Neural cell (in vitro differentiated cells): Measurements from ENCODE around the gene ZNF43. TPM values are rescaled to one million over a fixed set of nuclear protein-coding genes. Genes with fewer than 3 reads are reported as not detected.

Experiments used
- H2AFZ ChIP-seq: fragments of 200-600, 300-800 bp; sonication (generic), shearing (Covaris generic); 2 replicates; pipeline ENCODE4 v1.6.0; 2014; ENCODE audit warnings: low read depth, mild to moderate bottlenecking, antibody characterized with exemption, low read length, moderate library complexity
- H3F3A ChIP-seq: fragments of 200-600 bp; shearing (Covaris generic); 2 replicates; pipeline ENCODE4 v1.6.1; 2016; ENCODE audit warnings: mild to moderate bottlenecking, moderate library complexity, mixed read lengths, antibody characterized with exemption, low read length; ENCODE audit not compliant: insufficient read depth, poor library complexity, severe bottlenecking
- H3K27ac ChIP-seq: fragments of 200-600, 300-800 bp; sonication (generic), shearing (Covaris generic); 2 replicates; pipeline ENCODE4 v1.5.1; 2014; ENCODE audit warnings: mild to moderate bottlenecking, low read length, moderate library complexity
- H3K27me3 ChIP-seq: fragments of 300-800, 200-600 bp; sonication (generic), shearing (Covaris generic); 2 replicates; pipeline ENCODE4 v1.6.0; 2014; ENCODE audit warnings: mild to moderate bottlenecking, low read depth, low read length, moderate library complexity; ENCODE audit not compliant: insufficient read depth
- H3K36me3 ChIP-seq: fragments of 300-800, 200-600 bp; sonication (generic), shearing (Covaris generic); 2 replicates; pipeline ENCODE4 v1.5.1; 2014; ENCODE audit warnings: mild to moderate bottlenecking, antibody characterized with exemption, low read length, moderate library complexity; ENCODE audit not compliant: insufficient read depth
- H3K4me2 ChIP-seq: fragments of 300-800, 200-600 bp; sonication (generic), shearing (Covaris generic); 2 replicates; pipeline ENCODE4 v1.6.0; 2014; ENCODE audit warnings: mild to moderate bottlenecking, low read length
- H3K4me3 ChIP-seq: fragments of 300-800, 200-600 bp; sonication (generic), shearing (Covaris generic); 2 replicates; pipeline ENCODE4 v1.5.1; 2014; ENCODE audit warnings: mild to moderate bottlenecking, low read length, moderate library complexity
- H3K79me2 ChIP-seq: fragments of 200-600 bp; shearing (Covaris generic); replicated peaks from 2 replicates; pipeline ENCODE4 v1.6.0; 2014; ENCODE audit warnings: mild to moderate bottlenecking, low read length, moderate library complexity; ENCODE audit not compliant: insufficient read depth
- H3K9ac ChIP-seq: fragments of 300-800, 200-600 bp; sonication (generic), shearing (Covaris generic); 2 replicates; pipeline ENCODE4 v1.6.1; 2016; ENCODE audit warnings: mild to moderate bottlenecking, low read length, mixed read lengths
- H3K9me2 ChIP-seq: fragments of 200-600 bp; shearing (Covaris generic); 2 replicates; pipeline ENCODE4 v1.6.1; 2016; ENCODE audit warnings: mild to moderate bottlenecking, low read length, mixed read lengths; ENCODE audit not compliant: insufficient read depth
- H3K9me3 ChIP-seq: fragments of 200-600, 300-800 bp; sonication (generic), shearing (Covaris generic); 2 replicates; pipeline ENCODE4 v1.6.1; 2016; ENCODE audit warnings: mild to moderate bottlenecking, mixed run types, low read length, moderate library complexity, mixed read lengths
- H4K20me1 ChIP-seq: fragments of 200-600 bp; shearing (Covaris generic); 2 replicates; pipeline ENCODE4 v1.6.1; 2016; ENCODE audit warnings: mild to moderate bottlenecking, mixed run types; ENCODE audit not compliant: insufficient read depth
- CTCF ChIP-seq: fragments of 450-650 bp; IDR thresholded peaks from 2 replicates; pipeline ENCODE4 v1.5.1; 2014; ENCODE audit warnings: antibody characterized with exemption, mild to moderate bottlenecking, moderate library complexity; ENCODE audit not compliant: poor library complexity, severe bottlenecking
- EP300 ChIP-seq: fragments of 450-650 bp; conservative IDR thresholded peaks from 2 replicates; pipeline ENCODE4 v1.6.1; 2014; ENCODE audit warnings: antibody characterized with exemption, mild to moderate bottlenecking, moderate library complexity; ENCODE audit not compliant: poor library complexity, severe bottlenecking
- EZH2 ChIP-seq: fragments of 200-600, 300-800 bp; shearing (Covaris generic), sonication (generic); IDR thresholded peaks from 2 replicates; pipeline ENCODE4 v1.6.1; 2014; ENCODE audit warnings: antibody characterized with exemption, low read length, borderline replicate concordance, mild to moderate bottlenecking; ENCODE audit not compliant: insufficient read depth, poor library complexity, severe bottlenecking
- MXI1 ChIP-seq: fragments of 450-650 bp; conservative IDR thresholded peaks from 2 replicates; pipeline ENCODE4 v1.6.1; 2014; ENCODE audit warnings: antibody characterized with exemption, mild to moderate bottlenecking; ENCODE audit not compliant: poor library complexity, severe bottlenecking
- POLR2AphosphoS5 ChIP-seq: IDR thresholded peaks from 2 replicates; pipeline ENCODE4 v1.6.1; 2012
- RAD21 ChIP-seq: fragments of 450-650 bp; conservative IDR thresholded peaks from 2 replicates; pipeline ENCODE4 v1.6.1; 2014; ENCODE audit warnings: antibody characterized with exemption, mild to moderate bottlenecking, moderate library complexity
- SMC3 ChIP-seq: fragments of 450-650 bp; conservative IDR thresholded peaks from 2 replicates; pipeline ENCODE4 v1.6.1; 2014; ENCODE audit warnings: antibody characterized with exemption, mild to moderate bottlenecking, moderate library complexity; ENCODE audit not compliant: poor library complexity
- TAF1 ChIP-seq: IDR thresholded peaks from 2 replicates; pipeline ENCODE4 v1.6.1; 2012; ENCODE audit warnings: low read depth
- polyA plus RNA-seq: library from polyadenylated mRNA; depleted of rRNA; stranded (reverse); fragments of >200 nt; gene quantifications from 2 replicates; pipeline ENCODE4 v1.2.3, GENCODE V29; 2014
- TF ChIP-seq, protein P1 (sequence below): IDR thresholded peaks from 2 replicates; pipeline ENCODE4 v1.6.1; 2012; ENCODE audit warnings: borderline replicate concordance

ZNF43 gene
- polyA plus RNA-seq, 1 donor from 2014 or later = 18.1 TPM

DNA sequence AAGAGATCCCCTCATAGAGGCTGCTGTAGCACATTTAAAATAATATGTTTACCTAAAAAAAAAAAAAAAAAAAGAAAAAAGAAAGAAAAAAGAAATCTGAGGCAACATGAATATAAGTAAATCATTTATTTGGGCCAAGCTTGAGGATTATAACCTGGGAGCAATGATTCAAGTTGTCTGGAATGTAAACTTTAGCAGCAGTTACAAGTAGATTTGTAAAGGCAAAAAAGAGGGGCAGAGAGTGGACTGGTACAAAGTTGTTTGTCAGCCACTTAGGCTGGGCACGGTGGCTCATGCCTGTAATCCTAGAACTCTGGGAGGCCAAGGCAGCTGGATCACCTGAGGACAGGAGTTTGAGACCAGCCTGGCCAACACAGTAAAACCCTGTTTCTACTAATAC is 11.3 kb downstream of the ZNF43 start:
- Histone ChIP-seq H4K20me1 (no peaks in the 10 kb centered on the region), H3K9me3 (peaks cover 33% of the 10 kb centered on the region), H3K27ac (no peak overlapping the region), H3K4me3 (no peak overlapping the region), H3F3A (no peaks in the 10 kb centered on the region), H2AFZ (no peak overlapping the region), H3K9me2 (no peaks in the 10 kb centered on the region), H3K4me2 (no peak overlapping the region), H3K79me2 (peaks cover 55% of the 10 kb centered on the region), H3K9ac (no peak overlapping the region), H3K36me3 (peaks cover 25% of the 10 kb centered on the region), H3K27me3 (no peaks in the 10 kb centered on the region)
- no peak for TF ChIP-seq MXI1
- TF ChIP-seq, protein P1, sequence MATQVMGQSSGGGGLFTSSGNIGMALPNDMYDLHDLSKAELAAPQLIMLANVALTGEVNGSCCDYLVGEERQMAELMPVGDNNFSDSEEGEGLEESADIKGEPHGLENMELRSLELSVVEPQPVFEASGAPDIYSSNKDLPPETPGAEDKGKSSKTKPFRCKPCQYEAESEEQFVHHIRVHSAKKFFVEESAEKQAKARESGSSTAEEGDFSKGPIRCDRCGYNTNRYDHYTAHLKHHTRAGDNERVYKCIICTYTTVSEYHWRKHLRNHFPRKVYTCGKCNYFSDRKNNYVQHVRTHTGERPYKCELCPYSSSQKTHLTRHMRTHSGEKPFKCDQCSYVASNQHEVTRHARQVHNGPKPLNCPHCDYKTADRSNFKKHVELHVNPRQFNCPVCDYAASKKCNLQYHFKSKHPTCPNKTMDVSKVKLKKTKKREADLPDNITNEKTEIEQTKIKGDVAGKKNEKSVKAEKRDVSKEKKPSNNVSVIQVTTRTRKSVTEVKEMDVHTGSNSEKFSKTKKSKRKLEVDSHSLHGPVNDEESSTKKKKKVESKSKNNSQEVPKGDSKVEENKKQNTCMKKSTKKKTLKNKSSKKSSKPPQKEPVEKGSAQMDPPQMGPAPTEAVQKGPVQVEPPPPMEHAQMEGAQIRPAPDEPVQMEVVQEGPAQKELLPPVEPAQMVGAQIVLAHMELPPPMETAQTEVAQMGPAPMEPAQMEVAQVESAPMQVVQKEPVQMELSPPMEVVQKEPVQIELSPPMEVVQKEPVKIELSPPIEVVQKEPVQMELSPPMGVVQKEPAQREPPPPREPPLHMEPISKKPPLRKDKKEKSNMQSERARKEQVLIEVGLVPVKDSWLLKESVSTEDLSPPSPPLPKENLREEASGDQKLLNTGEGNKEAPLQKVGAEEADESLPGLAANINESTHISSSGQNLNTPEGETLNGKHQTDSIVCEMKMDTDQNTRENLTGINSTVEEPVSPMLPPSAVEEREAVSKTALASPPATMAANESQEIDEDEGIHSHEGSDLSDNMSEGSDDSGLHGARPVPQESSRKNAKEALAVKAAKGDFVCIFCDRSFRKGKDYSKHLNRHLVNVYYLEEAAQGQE = no peak
- TF ChIP-seq EP300 = no peak
- no peak for TF ChIP-seq TAF1
- no peak for TF ChIP-seq POLR2AphosphoS5
- no peak for TF ChIP-seq CTCF
- no peak for TF ChIP-seq EZH2
- no peak for TF ChIP-seq SMC3
- no peak for TF ChIP-seq RAD21

- H3K9me2 ChIP-seq = no peaks in the 10 kb centered on the region
- H4K20me1 ChIP-seq = no peaks in the 10 kb centered on the region
- TF ChIP-seq MXI1 = no peak
- no peak for TF ChIP-seq TAF1
- TF ChIP-seq, protein P1 = no peak
- TF ChIP-seq POLR2AphosphoS5 = no peak
- no peak for TF ChIP-seq SMC3
- no peak for TF ChIP-seq CTCF
- no peak for TF ChIP-seq RAD21
- TF ChIP-seq EZH2 = no peak
- no peak for TF ChIP-seq EP300
- no peak overlapping the region for H3K4me2 ChIP-seq
- H3K9ac ChIP-seq = no peak overlapping the region
- peaks cover 29% of the 10 kb centered on the region for H3K36me3 ChIP-seq
- peaks cover 33% of the 10 kb centered on the region for H3K9me3 ChIP-seq
- no peak overlapping the region for H3K27ac ChIP-seq
- H3K4me3 ChIP-seq = no peak overlapping the region
- no peaks in the 10 kb centered on the region for H3F3A ChIP-seq
- peaks cover 57% of the 10 kb centered on the region for H3K79me2 ChIP-seq
- H2AFZ ChIP-seq = no peak overlapping the region
- H3K27me3 ChIP-seq = no peaks in the 10 kb centered on the region
These were observed 12.8 kb downstream of the ZNF43 start for GRCh38 chr19:21823224-21823623.
